Naive B cell (primary cell): Measurements from ENCODE around the gene ABCB4. TPM values are rescaled to one million over a fixed set of nuclear protein-coding genes. Genes with fewer than 3 reads are reported as not detected.

Experiments used
- ATAC-seq, 2 donors: fragments of 150-1000 bp; cut with Tn5 transposase; 2 replicates each; pipeline ENCODE4 v1.10.0; 2021; ENCODE audit warnings: low read depth in 2 of 2, mild to moderate bottlenecking in 2 of 2, moderate library complexity in 2 of 2
- DNase-seq: peaks from one replicate; pipeline ENCODE4 v3.0.0; 2022
- H3K27ac Mint-ChIP-seq, 6 donors: one replicate each; pipeline ENCODE4 v1.8.0; 2020 to 2022; ENCODE audit warnings: mild to moderate bottlenecking in 6 of 6, mixed read lengths in 6 of 6, moderate library complexity in 5 of 6, inconsistent platforms in 2 of 6
- H3K27me3 Mint-ChIP-seq, 3 donors: one replicate each; pipeline ENCODE4 v1.8.0; 2021 to 2022; ENCODE audit warnings: mixed read lengths in 3 of 3, mild to moderate bottlenecking in 1 of 3
- H3K36me3 Mint-ChIP-seq, 2 donors: one replicate each; pipeline ENCODE4 v1.8.0; 2020 to 2022; ENCODE audit warnings: mixed read lengths in 2 of 2, inconsistent platforms in 1 of 2, mild to moderate bottlenecking in 1 of 2
- H3K4me1 Mint-ChIP-seq, 3 donors: one replicate each; pipeline ENCODE4 v1.8.0; 2020 to 2022; ENCODE audit warnings: mixed read lengths in 3 of 3, inconsistent platforms in 1 of 3, mild to moderate bottlenecking in 1 of 3, moderate library complexity in 1 of 3
- H3K4me3 Mint-ChIP-seq, 8 donors: one replicate each; pipeline ENCODE4 v1.8.0; 2020 to 2022; ENCODE audit warnings: mild to moderate bottlenecking in 8 of 8, mixed read lengths in 8 of 8, moderate library complexity in 8 of 8, inconsistent platforms in 2 of 8
- H3K9me3 Mint-ChIP-seq, 7 donors: one replicate each; pipeline ENCODE4 v1.8.0; 2020 to 2022; ENCODE audit warnings: mixed read lengths in 7 of 7, mild to moderate bottlenecking in 5 of 7, inconsistent platforms in 2 of 7, moderate library complexity in 1 of 7
- polyA plus RNA-seq, 6 donors: library from polyadenylated mRNA; unstranded; fragments of 300-500 nt; fragmentation: Illumina TruSeq; gene quantifications; one replicate each; pipeline ENCODE4 v1.2.3, GENCODE V29; 2021; ENCODE audit warnings: low read depth in 6 of 6

Gene ABCB4
- polyA plus RNA-seq, 6 donors from 2014 or later: 21.3 to 50.9 (median 28.0) TPM

DNA sequence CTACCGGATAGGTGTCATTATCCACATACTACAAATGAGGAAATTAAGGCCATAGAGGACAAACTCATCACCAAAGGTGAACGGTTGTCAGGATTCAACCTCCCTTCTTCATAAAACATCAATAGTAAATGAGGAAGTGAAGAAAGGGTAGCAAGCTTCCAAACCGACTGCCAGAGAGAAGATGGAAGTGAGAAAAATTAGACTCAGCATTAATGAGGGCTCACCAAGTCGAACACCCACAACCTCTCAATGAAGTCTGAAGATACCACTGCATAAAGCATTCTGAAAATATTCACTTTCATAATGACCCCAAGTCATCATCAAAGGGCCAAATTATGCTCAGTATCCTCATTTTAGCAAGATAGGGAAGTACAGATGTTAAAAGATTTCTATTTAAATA, 29.6 kb downstream of the ABCB4 start:
- Mint-ChIP-seq H3K4me1 (peaks cover 11 to 23% (median 14%) of the 10 kb centered on the region in 3 donors), H3K27me3 (no peaks in the 10 kb centered on the region), H3K9me3 (no peaks in the 10 kb centered on the region), H3K36me3 (peaks cover 24 to 28% of the 10 kb centered on the region in 2 donors), H3K4me3 (no peak overlapping the region), H3K27ac (peak overlapping the region in 4 of 6 donors; percentile 12 to 70 (median 49))
- ATAC-seq: peak; percentile 58 to 83
- peak; percentile 38 for DNase-seq

DNA sequence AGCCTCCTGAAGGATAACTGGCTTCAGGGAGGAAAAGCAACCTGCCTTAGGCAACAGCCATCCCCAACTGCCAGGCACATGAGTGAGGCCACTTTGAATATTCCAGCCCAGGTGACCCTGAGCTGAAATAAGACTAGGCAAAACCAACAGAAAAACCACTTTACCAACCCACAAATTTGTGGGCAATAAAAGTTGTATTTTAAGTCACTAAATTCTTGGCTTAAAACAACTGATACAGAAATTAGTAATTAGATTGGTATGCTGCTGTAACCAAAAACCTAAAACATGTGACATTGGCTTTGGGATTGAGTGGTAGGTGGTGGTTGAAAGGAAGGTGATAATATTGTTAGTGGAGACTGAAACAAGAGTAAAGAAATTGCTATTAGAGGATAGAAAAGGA, 39.9 kb downstream of the ABCB4 start:
- ATAC-seq: no peak
- Mint-ChIP-seq H3K36me3 (peaks cover 32 to 38% of the 10 kb centered on the region in 2 donors), H3K27me3 (no peaks in the 10 kb centered on the region)

DNA sequence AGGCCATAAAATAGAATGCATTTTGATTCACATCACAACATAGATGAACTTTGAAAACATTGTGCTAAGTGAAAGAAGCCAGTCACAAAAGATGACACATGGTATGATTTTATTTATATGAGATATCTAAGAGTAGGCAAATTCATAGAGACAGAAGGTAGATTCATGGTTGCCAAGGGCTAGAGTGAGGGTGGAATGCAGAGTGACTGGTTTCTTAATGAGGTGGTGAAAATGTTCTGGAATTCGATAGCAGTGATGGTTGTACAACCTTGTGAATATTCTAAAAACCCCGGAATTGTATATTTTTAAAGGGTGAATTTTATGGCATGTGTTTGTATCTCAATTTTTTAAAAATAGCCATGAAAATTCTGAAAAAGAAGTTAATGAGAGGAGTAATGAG, 42.9 kb downstream of the ABCB4 start:
- H3K9me3 Mint-ChIP-seq: no peaks in the 10 kb centered on the region
- peaks cover 5 to 8% (median 6%) of the 10 kb centered on the region in 3 donors for H3K4me1 Mint-ChIP-seq
- ATAC-seq (no peak), DNase-seq (no peak)
- H3K36me3 Mint-ChIP-seq: peaks cover 37 to 43% of the 10 kb centered on the region in 2 donors
- H3K27me3 Mint-ChIP-seq: no peaks in the 10 kb centered on the region
- H3K27ac Mint-ChIP-seq: peak overlapping the region in 1 of 6 donors; percentile 12
- H3K4me3 Mint-ChIP-seq: no peak overlapping the region

More for the DNA sequence above, 39.9 kb downstream of the ABCB4 start:
- Mint-ChIP-seq H3K27ac (peak overlapping the region in 1 of 6 donors; percentile 54), H3K4me1 (peaks cover 0 to 4% (median 0%) of the 10 kb centered on the region in 3 donors), H3K9me3 (no peaks in the 10 kb centered on the region), H3K4me3 (no peak overlapping the region)
- DNase-seq: no peak

DNA sequence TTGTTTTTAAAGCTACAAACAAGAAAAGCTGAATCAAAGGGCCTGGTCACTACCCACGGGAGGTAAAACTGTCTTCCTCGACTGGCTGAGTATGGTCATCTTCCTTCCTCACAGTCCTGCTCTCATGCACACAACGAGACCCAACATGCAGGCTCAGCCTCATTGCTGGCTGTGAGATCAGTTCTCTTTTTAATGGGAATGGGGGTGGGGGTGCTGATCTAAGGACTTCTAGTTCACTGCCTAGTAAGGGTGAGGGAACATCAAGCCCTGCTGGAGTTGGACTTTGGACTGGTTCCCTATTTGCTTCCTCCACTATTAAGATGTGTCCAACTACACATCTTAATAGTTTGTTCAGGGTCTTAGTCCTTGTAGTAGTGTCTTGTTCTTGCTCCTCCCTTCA, 48.2 kb downstream of the ABCB4 start:
- peaks cover 36 to 65% of the 10 kb centered on the region in 2 donors for H3K36me3 Mint-ChIP-seq
- no peaks in the 10 kb centered on the region for H3K9me3 Mint-ChIP-seq
- no peak for ATAC-seq
- H3K4me1 Mint-ChIP-seq: peaks cover 7 to 12% (median 9%) of the 10 kb centered on the region in 3 donors
- H3K27me3 Mint-ChIP-seq: no peaks in the 10 kb centered on the region
- H3K4me3 Mint-ChIP-seq: no peak overlapping the region
- peak overlapping the region in 1 of 6 donors; percentile 59 for H3K27ac Mint-ChIP-seq
- DNase-seq: no peak

DNA sequence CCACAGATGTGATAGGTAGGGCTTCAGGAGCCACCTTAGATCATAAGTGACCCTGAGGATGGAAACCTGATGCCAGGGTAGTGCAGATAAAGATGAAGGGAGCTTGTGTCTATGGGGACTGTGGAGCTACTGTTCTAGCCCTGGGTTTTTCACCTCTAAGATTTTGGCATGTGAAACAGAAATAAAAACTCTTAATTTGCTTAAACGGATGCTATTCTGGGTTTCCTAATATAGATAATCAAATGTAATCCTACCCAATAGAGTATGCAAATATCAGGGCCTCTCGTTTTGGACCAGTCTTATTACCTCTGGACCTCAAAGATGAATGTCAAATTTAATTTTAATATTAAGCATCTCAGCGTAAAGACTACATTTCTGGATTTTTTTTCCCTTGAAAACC, 49.3 kb downstream of the ABCB4 start:
- peaks cover 37 to 56% of the 10 kb centered on the region in 2 donors for H3K36me3 Mint-ChIP-seq
- H3K27ac Mint-ChIP-seq: peak overlapping the region in 1 of 6 donors; percentile 80
- no peak for ATAC-seq
- H3K27me3 Mint-ChIP-seq: no peaks in the 10 kb centered on the region
- H3K4me3 Mint-ChIP-seq: no peak overlapping the region
- DNase-seq: no peak
- peaks cover 7 to 12% (median 9%) of the 10 kb centered on the region in 3 donors for H3K4me1 Mint-ChIP-seq
- no peaks in the 10 kb centered on the region for H3K9me3 Mint-ChIP-seq

DNA sequence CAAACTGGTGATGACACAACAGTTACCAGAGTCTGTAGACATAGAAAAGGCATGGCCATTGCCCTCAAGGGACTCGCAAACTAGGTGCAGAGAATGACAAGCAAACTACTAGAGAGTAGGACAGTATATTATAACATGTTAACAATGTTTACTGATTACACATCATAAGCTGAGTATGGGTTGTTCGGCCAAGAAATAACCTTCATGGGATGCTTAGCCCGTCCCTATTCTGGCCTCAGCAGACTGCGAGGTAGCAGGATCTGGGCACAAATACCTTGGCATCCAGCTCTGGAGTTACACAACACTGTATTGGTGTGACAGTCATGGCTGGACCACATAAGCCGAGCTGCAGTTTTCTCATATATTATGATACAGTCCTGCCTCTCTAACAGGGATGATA, 51.4 kb downstream of the ABCB4 start:
- DNase-seq (no peak), ATAC-seq (no peak)
- H3K9me3 Mint-ChIP-seq: no peaks in the 10 kb centered on the region
- no peaks in the 10 kb centered on the region for H3K27me3 Mint-ChIP-seq
- H3K4me3 Mint-ChIP-seq: no peak overlapping the region
- H3K27ac Mint-ChIP-seq: no peak overlapping the region
- peaks cover 37 to 52% of the 10 kb centered on the region in 2 donors for H3K36me3 Mint-ChIP-seq
- peaks cover 7 to 16% (median 9%) of the 10 kb centered on the region in 3 donors for H3K4me1 Mint-ChIP-seq

DNA sequence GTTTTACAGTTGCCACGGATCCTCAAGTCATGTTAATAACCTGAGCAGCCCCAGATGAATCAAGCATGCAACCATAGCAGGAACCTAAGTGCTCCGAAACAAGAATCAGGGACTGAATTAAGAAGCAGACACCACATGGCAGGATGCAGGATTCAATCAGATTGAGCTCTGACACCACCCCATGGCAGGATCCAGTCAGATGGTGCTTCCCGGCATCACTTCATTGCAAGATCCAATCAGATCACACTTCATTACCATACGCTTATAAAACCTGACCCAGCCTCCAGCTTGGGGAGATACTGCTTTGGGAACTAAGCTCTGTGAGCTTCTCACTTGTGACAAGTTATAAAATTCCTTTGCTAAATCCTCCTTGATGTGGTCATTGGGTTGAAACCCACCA, 55.3 kb downstream of the ABCB4 start:
- no peaks in the 10 kb centered on the region for H3K27me3 Mint-ChIP-seq
- no peak for DNase-seq
- H3K9me3 Mint-ChIP-seq: no peaks in the 10 kb centered on the region
- H3K4me1 Mint-ChIP-seq: peaks cover 11 to 22% (median 18%) of the 10 kb centered on the region in 3 donors
- H3K36me3 Mint-ChIP-seq: peaks cover 21 to 24% of the 10 kb centered on the region in 2 donors
- H3K27ac Mint-ChIP-seq: peak overlapping the region in 1 of 6 donors; percentile 72
- H3K4me3 Mint-ChIP-seq: no peak overlapping the region
- ATAC-seq: no peak

DNA sequence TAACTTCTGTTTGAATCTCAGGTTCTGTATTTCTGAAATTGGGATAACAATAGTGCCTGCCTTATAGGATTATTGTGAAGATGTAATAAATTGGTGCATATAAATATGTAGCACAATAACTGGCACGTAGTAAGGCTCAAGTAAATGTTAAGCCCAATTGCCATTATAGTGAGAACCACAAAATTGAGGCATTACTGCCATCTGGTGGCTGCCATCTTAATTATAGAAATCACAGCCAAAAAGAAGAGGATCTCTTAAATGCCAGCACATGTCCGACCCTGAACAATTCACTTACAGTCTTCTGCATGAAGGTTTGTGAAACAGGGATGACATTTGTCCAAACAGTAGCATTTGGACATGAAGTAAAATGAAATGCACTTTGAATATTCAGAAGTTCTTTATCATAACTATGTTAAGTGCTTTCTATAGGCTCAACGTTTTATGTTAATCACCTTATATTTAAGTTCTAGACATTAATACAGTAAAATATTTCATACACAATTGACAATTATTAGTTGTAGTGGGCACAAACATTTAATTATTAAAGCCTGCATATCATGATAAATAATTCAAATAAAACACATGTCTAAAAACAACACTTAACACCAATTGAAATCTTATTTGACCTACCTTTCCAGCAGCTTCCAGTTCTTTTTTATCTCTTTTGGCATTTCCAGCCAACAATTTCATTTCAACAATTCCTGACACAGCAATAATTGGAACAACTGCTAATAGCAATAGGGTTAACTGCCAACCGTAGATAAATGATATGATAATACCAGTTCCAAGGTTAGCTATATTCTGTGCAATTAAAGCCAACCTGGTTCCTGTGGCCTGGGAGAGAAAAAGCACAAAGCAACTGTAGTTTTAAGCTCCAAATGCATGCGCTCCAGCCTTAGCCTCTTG, 58.5 kb downstream of the ABCB4 start:
- Mint-ChIP-seq H3K4me1 (peaks cover 11 to 22% (median 18%) of the 10 kb centered on the region in 3 donors), H3K4me3 (no peak overlapping the region), H3K27ac (peak overlapping the region in 2 of 6 donors; percentile 29 to 43), H3K27me3 (no peaks in the 10 kb centered on the region), H3K36me3 (no peaks in the 10 kb centered on the region), H3K9me3 (no peaks in the 10 kb centered on the region)
- DNase-seq (peak; percentile 48), ATAC-seq (peak; percentile 68 to 75)

DNA sequence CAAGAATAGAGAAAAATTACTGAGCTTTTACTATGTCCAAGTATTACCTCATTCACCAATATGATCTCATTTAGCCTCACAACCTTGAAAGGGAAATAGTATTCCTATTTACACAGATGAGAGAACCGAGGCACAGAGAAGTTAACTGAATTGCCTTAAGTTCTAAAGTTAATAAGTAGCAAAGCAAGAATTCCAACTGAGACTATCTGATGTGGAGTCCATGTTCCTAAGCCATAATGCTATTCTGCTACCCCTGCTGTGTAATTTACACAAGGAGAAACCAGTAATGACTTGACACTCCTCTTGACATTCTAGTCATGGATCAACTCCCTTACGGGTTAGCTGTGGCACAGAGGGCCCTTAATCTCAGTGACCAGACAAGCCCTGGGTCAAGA, 60.7 kb downstream of the ABCB4 start:
- H3K27ac Mint-ChIP-seq: no peak overlapping the region
- no peak for ATAC-seq
- peaks cover 11 to 22% (median 18%) of the 10 kb centered on the region in 3 donors for H3K4me1 Mint-ChIP-seq
- no peaks in the 10 kb centered on the region for H3K9me3 Mint-ChIP-seq
- H3K27me3 Mint-ChIP-seq: no peaks in the 10 kb centered on the region
- no peak for DNase-seq
- H3K36me3 Mint-ChIP-seq: no peaks in the 10 kb centered on the region
- no peak overlapping the region for H3K4me3 Mint-ChIP-seq

DNA sequence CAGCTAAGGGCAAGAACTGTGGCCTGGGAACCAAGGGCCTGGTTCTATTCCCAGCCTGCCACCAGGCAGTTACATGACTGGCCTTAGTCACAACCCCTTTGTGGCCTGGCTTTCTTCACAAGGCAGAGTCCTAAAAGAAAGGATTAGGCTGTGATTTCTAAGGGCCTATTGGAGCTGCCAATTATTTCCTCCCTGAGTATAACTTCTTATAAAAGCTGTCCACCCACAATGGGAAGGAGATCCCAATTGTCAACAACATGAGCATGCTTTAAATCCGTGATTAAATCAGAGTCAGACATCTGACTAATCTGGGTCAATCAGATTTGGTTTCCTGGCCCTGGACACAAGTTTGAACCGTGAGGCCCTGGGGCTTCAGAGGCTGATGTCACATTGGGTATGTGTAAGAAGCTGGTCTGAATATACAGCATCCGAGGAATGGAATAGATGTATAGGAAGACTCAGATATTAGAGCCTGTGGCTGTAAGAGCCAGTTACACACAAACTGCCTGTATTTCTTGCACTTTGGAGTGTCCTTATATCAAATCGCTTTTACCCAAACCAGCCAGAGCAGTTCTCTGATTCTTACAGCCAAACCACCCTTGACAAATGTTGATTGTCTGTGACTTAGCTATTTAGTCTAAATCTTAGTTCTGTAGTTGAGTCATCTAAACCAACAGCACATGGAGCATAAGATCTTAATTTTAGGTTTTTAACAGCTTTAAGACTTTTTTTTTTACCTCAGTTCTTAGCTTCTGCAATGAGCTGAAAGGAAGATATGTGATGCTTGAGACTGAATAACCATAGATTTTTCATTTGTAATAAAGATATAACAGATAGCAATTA, 61.3 kb downstream of the ABCB4 start:
- Mint-ChIP-seq H3K4me3 (no peak overlapping the region), H3K4me1 (peaks cover 11 to 18% (median 18%) of the 10 kb centered on the region in 3 donors), H3K27ac (no peak overlapping the region), H3K36me3 (no peaks in the 10 kb centered on the region), H3K27me3 (no peaks in the 10 kb centered on the region), H3K9me3 (no peaks in the 10 kb centered on the region)
- ATAC-seq (no peak), DNase-seq (no peak)

DNA sequence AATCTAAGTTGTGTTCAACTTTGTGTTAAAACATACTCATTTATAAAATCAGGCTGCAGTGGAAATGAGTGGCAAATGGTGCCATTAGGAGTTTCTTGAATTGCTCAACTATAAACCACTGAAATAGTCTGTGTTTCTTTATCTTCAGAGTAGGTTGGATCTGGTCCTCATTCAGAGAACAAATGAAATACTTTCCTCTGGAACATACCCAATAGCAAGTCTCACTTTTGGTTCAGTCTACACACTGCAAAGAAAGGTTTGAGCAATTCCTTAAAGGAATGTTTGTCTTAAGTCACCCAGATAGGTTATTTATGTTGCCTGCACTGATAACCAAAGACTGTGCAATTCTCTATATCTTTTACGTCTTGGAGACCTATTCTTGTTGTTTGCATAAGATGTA, 62.5 kb downstream of the ABCB4 start:
- Mint-ChIP-seq H3K36me3 (peaks cover 0 to 7% of the 10 kb centered on the region in 2 donors), H3K27ac (no peak overlapping the region), H3K9me3 (no peaks in the 10 kb centered on the region), H3K4me3 (no peak overlapping the region), H3K27me3 (no peaks in the 10 kb centered on the region), H3K4me1 (peaks cover 5 to 7% (median 7%) of the 10 kb centered on the region in 3 donors)
- ATAC-seq (no peak), DNase-seq (no peak)

DNA sequence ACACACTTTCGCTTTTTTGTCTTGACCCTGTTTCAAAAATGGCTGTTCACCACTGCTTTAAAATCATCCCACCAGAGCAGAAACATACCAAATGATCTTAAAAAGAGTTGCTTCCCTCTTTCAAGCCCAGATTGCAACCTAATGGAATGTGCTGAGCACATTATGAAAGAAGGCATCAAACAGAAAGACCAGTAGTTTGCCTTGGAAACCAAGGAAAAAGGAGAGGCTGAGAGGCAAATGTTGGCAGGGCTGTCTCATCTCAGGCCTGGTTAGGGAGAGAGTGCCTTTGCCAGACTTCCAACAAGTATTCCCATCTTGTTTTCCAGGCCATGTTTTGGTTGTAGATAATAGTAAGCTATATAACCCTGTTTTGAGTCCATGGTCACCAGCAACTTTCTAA, 64.3 kb downstream of the ABCB4 start:
- H3K27me3 Mint-ChIP-seq: no peaks in the 10 kb centered on the region
- no peaks in the 10 kb centered on the region for H3K4me1 Mint-ChIP-seq
- ATAC-seq: no peak

DNA sequence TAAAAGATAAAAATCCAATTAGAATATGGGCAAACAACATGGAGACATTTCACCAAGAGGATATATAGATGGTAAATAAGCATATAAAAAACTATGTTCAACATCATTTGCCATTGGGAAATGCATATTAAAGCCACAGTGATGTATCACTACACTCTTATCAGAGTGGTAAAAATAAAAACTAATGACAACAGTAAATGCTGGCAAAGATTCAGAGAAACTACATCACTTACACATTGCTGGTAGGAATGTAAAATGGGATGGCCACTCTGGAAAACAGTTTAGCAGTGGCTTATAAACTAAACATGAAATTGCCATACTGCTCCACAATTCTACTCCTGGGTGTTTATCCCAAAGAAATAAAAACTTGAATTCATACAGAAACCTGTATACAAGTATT, 70.8 kb downstream of the ABCB4 start:
- no peak overlapping the region for H3K4me3 Mint-ChIP-seq
- no peaks in the 10 kb centered on the region for H3K9me3 Mint-ChIP-seq
- ATAC-seq: no peak
- no peak for DNase-seq
- no peaks in the 10 kb centered on the region for H3K4me1 Mint-ChIP-seq
- H3K27me3 Mint-ChIP-seq: no peaks in the 10 kb centered on the region
- peaks cover 28 to 31% of the 10 kb centered on the region in 2 donors for H3K36me3 Mint-ChIP-seq
- H3K27ac Mint-ChIP-seq: peak overlapping the region in 1 of 6 donors; percentile 10

More for the DNA sequence above, 64.3 kb downstream of the ABCB4 start:
- Mint-ChIP-seq H3K36me3 (peaks cover 16 to 18% of the 10 kb centered on the region in 2 donors), H3K27ac (peak overlapping the region in 2 of 6 donors; percentile 5 to 51), H3K9me3 (no peaks in the 10 kb centered on the region), H3K4me3 (no peak overlapping the region)
- no peak for DNase-seq
